Measurements from ENCODE around the gene GPM6B.

GRCh38 chrX:13752646-13753045, 64.2 kb downstream of the GPM6B start:
- TF ChIP-seq POLR2A (IDR thresholded peaks at IDR 0.05) (no peak), CTCF (IDR thresholded peaks at IDR 0.05) (no peak), EP300 (IDR thresholded peaks at IDR 0.05) (no peak), POLR2AphosphoS5 (IDR thresholded peaks at IDR 0.05) (no peak)
